GM12878 (cell line): ENCODE results near the gene TMC7. TPM values are rescaled to one million over a fixed set of nuclear protein-coding genes. Genes with fewer than 3 reads are reported as not detected.

Experiments
- ATAC-seq: fragments of 200-7000 bp; cut with Tn5 transposase; 3 replicates; pipeline ENCODE4 v1.9.1; 2020; ENCODE audit warnings: mild to moderate bottlenecking, moderate library complexity
- BruUV-seq: library from RNA; stranded (reverse); fragments of 400-500 nt; replicated peaks from 2 replicates; lab custom pipeline; 2021; lab: Mats Ljungman, UMichigan
- CTCF ChIA-PET: fragments of 300-600 bp; sonication (Branson Sonifier 250); formaldehyde crosslinking; extraction: SDS; loops from one replicate; lab custom pipeline; 2021; ENCODE audit warnings: inconsistent platforms; lab: Yijun Ruan, JAX
- POLR2A ChIA-PET: fragments of 350-600 bp; formaldehyde crosslinking; extraction: SDS; loops from one replicate; lab custom pipeline; 2021; ENCODE audit warnings: inconsistent platforms; lab: Charles Lee
- RAD21 ChIA-PET: fragments of 300-600 bp; sonication (Branson Sonifier 250); formaldehyde crosslinking; loops from one replicate; lab custom pipeline; 2023; ENCODE audit warnings: antibody characterized with exemption; ENCODE audit not compliant: unreplicated experiment; lab: Charles Lee
- SMC1A ChIA-PET: fragments of 300-600 bp; sonication (Branson Sonifier 250); formaldehyde crosslinking; loops from one replicate; lab custom pipeline; 2023; ENCODE audit not compliant: unreplicated experiment, uncharacterized antibody; lab: Charles Lee
- DNase-seq: peaks from one replicate; pipeline ENCODE4 v3.0.0-alpha.2; 2011; ENCODE audit warnings: low read depth, low spot score
- FAIRE-seq: peaks from 3 replicates; lab custom pipeline; 2011; peaks lifted over from hg19 to GRCh38; lab: Jason Lieb, UNC
- H2AFZ ChIP-seq: 2 replicates; pipeline ENCODE4 v1.6.0; 2011; ENCODE audit warnings: low read depth, low read length, control low read depth; ENCODE audit not compliant: control insufficient read depth
- H3K27ac ChIP-seq: 2 replicates; pipeline ENCODE4 v1.5.1; 2011; ENCODE audit warnings: control low read depth; ENCODE audit not compliant: control insufficient read depth, insufficient read depth
- H3K27me3 ChIP-seq, 2 experiments: replicated peaks in 1 of 2; 2 replicates each; pipeline versions ENCODE4 v1.6.0 to v1.6.1; 2011; ENCODE audit warnings: low read length in 1 of 2; ENCODE audit not compliant: control insufficient read depth in 2 of 2, insufficient read depth in 2 of 2
- H3K36me3 ChIP-seq, 2 experiments: 2 replicates each; pipeline ENCODE4 v1.5.1; 2011; ENCODE audit warnings: low read length in 1 of 2; ENCODE audit not compliant: control insufficient read depth in 2 of 2, insufficient read depth in 2 of 2
- H3K4me1 ChIP-seq: 2 replicates; pipeline ENCODE4 v1.6.1; 2011; ENCODE audit warnings: mild to moderate bottlenecking, low read length, moderate library complexity, mixed read lengths; ENCODE audit not compliant: control insufficient read depth, insufficient read depth
- H3K4me2 ChIP-seq: 2 replicates; pipeline ENCODE4 v1.6.0; 2011; ENCODE audit warnings: control low read depth; ENCODE audit not compliant: control insufficient read depth, insufficient read depth
- H3K4me3 ChIP-seq: fragments of 200-600 bp; sonication (generic); 2 replicates; pipeline ENCODE4 v1.5.1; 2016
- H3K79me2 ChIP-seq: 2 replicates; pipeline ENCODE4 v1.6.0; 2011; ENCODE audit warnings: low read length; ENCODE audit not compliant: control insufficient read depth, insufficient read depth
- H3K9ac ChIP-seq: 2 replicates; pipeline ENCODE4 v1.8.0; 2011; ENCODE audit warnings: low read length, control low read depth, mixed read lengths; ENCODE audit not compliant: control insufficient read depth, insufficient read depth
- H3K9me3 ChIP-seq: replicated peaks from 3 replicates; pipeline ENCODE4 v1.5.1; 2011; ENCODE audit warnings: mild to moderate bottlenecking, low read length; ENCODE audit not compliant: control insufficient read depth, insufficient read depth
- H4K20me1 ChIP-seq: 2 replicates; pipeline ENCODE4 v1.6.0; 2011; ENCODE audit not compliant: control insufficient read depth, insufficient read depth
- CBFB ChIP-seq: IDR thresholded peaks from 2 replicates; pipeline ENCODE4 v1.6.1; 2016; ENCODE audit warnings: antibody characterized with exemption, low read depth
- KLF5 ChIP-seq: fragments of 450-650 bp; IDR thresholded peaks from 2 replicates; pipeline ENCODE4 v1.6.1; 2014; ENCODE audit warnings: mild to moderate bottlenecking; ENCODE audit not compliant: partially characterized antibody
- MLLT1 ChIP-seq: fragments of 450-650 bp; IDR thresholded peaks from 2 replicates; pipeline ENCODE4 v1.6.1; 2016; ENCODE audit warnings: mild to moderate bottlenecking
- NR2C2 ChIP-seq: IDR thresholded peaks from 2 replicates; pipeline ENCODE4 v1.6.1; 2011; ENCODE audit warnings: borderline replicate concordance, low read depth; ENCODE audit not compliant: control insufficient read depth, insufficient read length
- SIX5 ChIP-seq: IDR thresholded peaks from 2 replicates; pipeline ENCODE4 v1.6.1; 2011; ENCODE audit warnings: mild to moderate bottlenecking, low read depth, low read length, moderate library complexity; ENCODE audit not compliant: severe bottlenecking
- SMAD5 ChIP-seq: IDR thresholded peaks from 2 replicates; pipeline ENCODE4 v1.6.1; 2016; ENCODE audit warnings: antibody characterized with exemption, low read depth
- STAT1 ChIP-seq: fragments of 450-650 bp; conservative IDR thresholded peaks from 2 replicates; pipeline ENCODE4 v1.6.1; 2014; ENCODE audit warnings: antibody characterized with exemption, mild to moderate bottlenecking
- ZNF622 ChIP-seq: fragments of 450-650 bp; IDR thresholded peaks from 2 replicates; pipeline ENCODE4 v1.6.1; 2017; ENCODE audit warnings: mild to moderate bottlenecking, inconsistent platforms
- ZZZ3 ChIP-seq: IDR thresholded peaks from 2 replicates; pipeline ENCODE4 v1.6.1; 2011; ENCODE audit warnings: low read depth; ENCODE audit not compliant: control insufficient read depth, insufficient read length
- WGBS: methylation state at CpG from one replicate; pipeline ENCODE4 v1.1.6; 2016; ENCODE audit warnings: low lambda C conversion rate; ENCODE audit not compliant: insufficient replicate concordance, insufficient coverage; ENCODE audit errors: missing lambda C conversion rate; 5-methylcytosine and 5-hydroxymethylcytosine counted together
- in situ Hi-C: fragments of 300-500 bp; cut with MboI; formaldehyde crosslinking; loops from 9 replicates; pipeline ENCODE4 v1.14.3; 2018; ENCODE audit warnings: mixed read lengths
- intact Hi-C: fragments of 100-400 bp; cut with micrococcal nuclease; formaldehyde crosslinking; loops from one replicate; pipeline ENCODE4 v1.14.2; 2022; ENCODE audit not compliant: unreplicated experiment
- polyA plus RNA-seq, 11 experiments: library from polyadenylated mRNA; depleted of rRNA in 4 of 11; unstranded in 6 of 11; stranded (reverse) in 5 of 11; fragments of >200 nt; fragmentation: Nextera tagmentation in 4 of 11; fragmentation: Illumina TruSeq in 1 of 11; extraction: Ambion mirVana in 4 of 11; extraction: Trizol in 1 of 11; gene quantifications; 1 replicate in 1 of 11; 2 replicates in 10 of 11; pipeline versions ENCODE4 v1.2.1 to v1.2.3, GENCODE V29; 2011 to 2016; ENCODE audit warnings: inconsistent platforms in 2 of 11, missing spikeins in 2 of 11, low read depth in 1 of 11
- total RNA-seq, 4 experiments: library from RNA; depleted of rRNA in 3 of 4; stranded (reverse); fragments of >200 nt in 3 of 4; fragmentation: Illumina TruSeq in 1 of 4; extraction: Trizol in 1 of 4; gene quantifications; 2 replicates each; pipeline versions ENCODE4 v1.2.1 to v1.2.3, GENCODE V29; 2013 to 2021

The TMC7 gene
- total and polyA plus RNA-seq, 10 of the 15 experiments (the other 5 are each of a cell fraction or from before 2014, with no cell fraction given), result 0.15 TPM; not detected in 9

GRCh38 chr16:18945233-18945632 is 38.5 kb upstream of the TMC7 start:
- intact Hi-C loops (no loop called here), in situ Hi-C loops (no loop called here)
- no peak overlapping the region for H3K9ac ChIP-seq
- no peak overlapping the region for H2AFZ ChIP-seq
- no peak overlapping the region for H3K4me2 ChIP-seq
- ChIA-PET SMC1A (interaction anchor here (0.7 to 1.6 kb wide), 3 partner anchors 9 to 14 kb away, joined by 3 to 8 read pairs (median 4); no protein-coding TSS in a partner anchor), RAD21 (interaction anchor here (4.0 kb wide), 1 partner anchor 13 kb away, joined by 20 read pairs; no protein-coding TSS in a partner anchor), POLR2A (interaction anchor here (1.8 kb wide), 1 partner anchor 11 kb away, joined by 4 read pairs; no protein-coding TSS in a partner anchor), CTCF (interaction anchor here (0.8 to 2.8 kb wide), 6 partner anchors 8 to 141 kb away, joined by 3 to 16 read pairs (median 8); no protein-coding TSS in a partner anchor)
- FAIRE-seq, result no peak
- H3K27ac ChIP-seq, result no peak overlapping the region
- H4K20me1 ChIP-seq, result no peaks in the 10 kb centered on the region
- H3K27me3 ChIP-seq, result no peaks in the 10 kb centered on the region
- no peaks in the 10 kb centered on the region for H3K36me3 ChIP-seq
- WGBS, result 96% methylated on average over 7 of the region's 7 CpGs
- peaks cover 8% of the 10 kb centered on the region for H3K4me1 ChIP-seq
- ATAC-seq, result no peak
- no TSS peak for BruUV-seq
- TF ChIP-seq MLLT1 (no peak), CBFB (no peak), STAT1 (no peak), SMAD5 (no peak), ZZZ3 (no peak), SIX5 (no peak), NR2C2 (no peak), ZNF622 (no peak), KLF5 (no peak)
- no peak for DNase-seq
- H3K79me2 ChIP-seq, result no peaks in the 10 kb centered on the region
- no peaks in the 10 kb centered on the region; the same call in 2 of the 3 replicates for H3K9me3 ChIP-seq
- no peak overlapping the region for H3K4me3 ChIP-seq
